Tibial nerve (tissue), 3 donors: Measurements from ENCODE around the gene TFDP2.

Experiments
- POLR2A ChIP-seq, 2 donors: fragments of 450-650 bp; IDR thresholded peaks; one replicate each; pipeline ENCODE4 v1.6.1; 2017; ENCODE audit warnings: antibody characterized with exemption in 2 of 2, mild to moderate bottlenecking in 2 of 2, moderate library complexity in 2 of 2
- TF ChIP-seq, protein P1 (sequence below), 5 experiments: fragments of 200-600 bp in 3 of 5; fragments of 450-650 bp in 2 of 5; sonication (generic) in 3 of 5; IDR thresholded peaks; one replicate each; pipeline ENCODE4 v1.5.1; 2016 to 2019; ENCODE audit warnings: antibody characterized with exemption in 5 of 5, mild to moderate bottlenecking in 3 of 5, moderate library complexity in 2 of 5

DNA sequence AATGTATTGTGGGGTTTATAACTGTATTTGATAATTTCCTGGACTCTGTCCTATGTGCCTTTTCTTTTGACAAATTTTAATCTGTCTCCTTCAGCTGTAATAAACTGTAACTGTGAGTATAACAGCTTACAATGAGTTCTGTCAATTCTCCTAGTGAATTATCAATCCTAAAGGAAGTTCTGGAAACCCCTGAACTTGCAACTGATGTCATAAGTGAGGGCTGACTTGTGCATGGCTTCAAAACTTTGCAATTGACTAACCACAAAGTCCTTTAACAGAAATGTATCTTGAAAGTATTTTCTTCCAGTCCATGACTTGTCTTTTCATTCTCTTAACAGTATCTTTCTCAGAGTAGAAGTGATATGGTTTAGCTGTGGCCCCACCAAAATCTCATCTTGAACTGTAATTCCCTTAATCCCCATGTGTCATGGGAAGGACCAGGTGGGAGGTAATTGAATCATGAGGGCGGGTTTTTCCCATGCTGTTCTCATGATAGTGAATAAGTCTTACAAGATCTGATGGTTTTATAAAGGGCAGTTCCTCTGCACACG, 108.3 kb downstream of the TFDP2 start:
- TF ChIP-seq, protein P1, sequence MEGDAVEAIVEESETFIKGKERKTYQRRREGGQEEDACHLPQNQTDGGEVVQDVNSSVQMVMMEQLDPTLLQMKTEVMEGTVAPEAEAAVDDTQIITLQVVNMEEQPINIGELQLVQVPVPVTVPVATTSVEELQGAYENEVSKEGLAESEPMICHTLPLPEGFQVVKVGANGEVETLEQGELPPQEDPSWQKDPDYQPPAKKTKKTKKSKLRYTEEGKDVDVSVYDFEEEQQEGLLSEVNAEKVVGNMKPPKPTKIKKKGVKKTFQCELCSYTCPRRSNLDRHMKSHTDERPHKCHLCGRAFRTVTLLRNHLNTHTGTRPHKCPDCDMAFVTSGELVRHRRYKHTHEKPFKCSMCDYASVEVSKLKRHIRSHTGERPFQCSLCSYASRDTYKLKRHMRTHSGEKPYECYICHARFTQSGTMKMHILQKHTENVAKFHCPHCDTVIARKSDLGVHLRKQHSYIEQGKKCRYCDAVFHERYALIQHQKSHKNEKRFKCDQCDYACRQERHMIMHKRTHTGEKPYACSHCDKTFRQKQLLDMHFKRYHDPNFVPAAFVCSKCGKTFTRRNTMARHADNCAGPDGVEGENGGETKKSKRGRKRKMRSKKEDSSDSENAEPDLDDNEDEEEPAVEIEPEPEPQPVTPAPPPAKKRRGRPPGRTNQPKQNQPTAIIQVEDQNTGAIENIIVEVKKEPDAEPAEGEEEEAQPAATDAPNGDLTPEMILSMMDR (IDR thresholded peaks at IDR 0.05): no peak
- no peak for TF ChIP-seq POLR2A (IDR thresholded peaks at IDR 0.05)
